ENCODE measurements around the gene AGR2.

AGR2 gene

GRCh38 chr7:16794986-16795385 lies 9.8 kb downstream of the AGR2 start:
- in situ Hi-C loops (cut with MboI; ENCODE audit: low sequenced_read_pairs, unreplicated experiment), result no loop called here
- DNase-seq (ENCODE audit: low spot score), result no peak
- TF ChIP-seq, protein P1, sequence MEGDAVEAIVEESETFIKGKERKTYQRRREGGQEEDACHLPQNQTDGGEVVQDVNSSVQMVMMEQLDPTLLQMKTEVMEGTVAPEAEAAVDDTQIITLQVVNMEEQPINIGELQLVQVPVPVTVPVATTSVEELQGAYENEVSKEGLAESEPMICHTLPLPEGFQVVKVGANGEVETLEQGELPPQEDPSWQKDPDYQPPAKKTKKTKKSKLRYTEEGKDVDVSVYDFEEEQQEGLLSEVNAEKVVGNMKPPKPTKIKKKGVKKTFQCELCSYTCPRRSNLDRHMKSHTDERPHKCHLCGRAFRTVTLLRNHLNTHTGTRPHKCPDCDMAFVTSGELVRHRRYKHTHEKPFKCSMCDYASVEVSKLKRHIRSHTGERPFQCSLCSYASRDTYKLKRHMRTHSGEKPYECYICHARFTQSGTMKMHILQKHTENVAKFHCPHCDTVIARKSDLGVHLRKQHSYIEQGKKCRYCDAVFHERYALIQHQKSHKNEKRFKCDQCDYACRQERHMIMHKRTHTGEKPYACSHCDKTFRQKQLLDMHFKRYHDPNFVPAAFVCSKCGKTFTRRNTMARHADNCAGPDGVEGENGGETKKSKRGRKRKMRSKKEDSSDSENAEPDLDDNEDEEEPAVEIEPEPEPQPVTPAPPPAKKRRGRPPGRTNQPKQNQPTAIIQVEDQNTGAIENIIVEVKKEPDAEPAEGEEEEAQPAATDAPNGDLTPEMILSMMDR (IDR thresholded peaks at IDR 0.05; ENCODE audit: borderline replicate concordance, control extremely low read depth, extremely low read depth, insufficient read depth, missing control alignments), result no peak

DNA sequence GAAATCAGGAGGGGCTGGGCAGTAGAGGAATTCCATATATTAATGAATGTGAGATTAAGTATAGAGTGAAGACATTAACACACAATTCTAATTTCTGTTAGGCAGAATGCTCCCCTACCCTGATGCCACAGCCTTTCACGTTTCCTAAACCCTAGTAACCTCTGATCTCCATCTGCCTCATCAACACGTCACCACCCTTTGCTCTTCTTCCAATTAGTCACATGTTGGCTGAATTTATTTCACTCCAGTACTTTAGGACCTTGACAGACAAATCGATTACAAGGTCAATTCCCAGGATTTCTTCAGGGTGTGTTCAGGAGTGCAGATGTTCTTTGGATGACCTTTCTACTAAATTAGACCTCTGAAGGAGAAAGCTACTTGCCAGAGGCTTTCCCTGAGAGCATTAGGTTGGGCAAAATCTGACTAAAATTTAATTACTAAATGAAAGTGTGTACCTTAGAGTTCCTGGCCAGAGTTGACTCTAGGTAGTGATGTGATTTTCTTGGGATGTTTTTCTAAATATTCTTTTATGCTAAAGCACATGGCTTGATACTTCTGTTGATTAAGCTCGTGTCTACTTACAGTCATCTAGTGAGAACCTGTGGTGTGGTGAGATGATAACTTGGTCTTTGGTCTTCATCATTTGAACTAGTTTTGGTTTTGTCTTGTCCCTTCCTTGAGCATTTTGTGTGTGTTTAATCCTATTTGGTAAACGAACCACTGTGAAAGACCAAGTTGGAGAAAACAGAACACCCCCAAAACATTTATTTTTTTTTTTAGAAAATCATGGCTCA lies 12.7 kb downstream of the AGR2 start:
- DNase-seq (ENCODE audit: low spot score), result no peak
- in situ Hi-C loops (cut with MboI; ENCODE audit: low sequenced_read_pairs, unreplicated experiment), result no loop called here
- TF ChIP-seq, protein P1 (IDR thresholded peaks at IDR 0.05; ENCODE audit: borderline replicate concordance, control extremely low read depth, extremely low read depth, insufficient read depth, missing control alignments), result no peak

DNA sequence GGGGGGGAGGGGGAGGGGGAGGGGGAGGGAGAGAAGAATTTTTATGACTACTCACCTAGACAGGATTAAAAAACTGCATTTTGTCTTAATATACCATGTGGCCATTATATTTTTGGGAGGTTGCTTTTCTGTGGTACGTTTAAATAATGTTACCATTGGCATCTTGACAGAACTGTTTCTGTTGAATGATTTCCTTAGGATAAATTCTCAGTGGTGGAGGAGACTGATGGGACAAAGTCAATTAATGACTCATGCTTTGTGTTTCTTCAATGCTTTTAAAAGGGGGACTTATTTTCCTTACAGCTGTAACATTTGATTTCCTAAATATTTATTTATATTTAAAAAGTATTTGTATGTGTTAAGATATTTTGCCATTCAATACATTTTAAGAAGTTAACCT lies 13.7 kb downstream of the AGR2 start:
- no peak for DNase-seq (ENCODE audit: low spot score)
- TF ChIP-seq, protein P1 (IDR thresholded peaks at IDR 0.05; ENCODE audit: borderline replicate concordance, control extremely low read depth, extremely low read depth, insufficient read depth, missing control alignments), result no peak
- in situ Hi-C loops (cut with MboI; ENCODE audit: low sequenced_read_pairs, unreplicated experiment), result no loop called here

DNA sequence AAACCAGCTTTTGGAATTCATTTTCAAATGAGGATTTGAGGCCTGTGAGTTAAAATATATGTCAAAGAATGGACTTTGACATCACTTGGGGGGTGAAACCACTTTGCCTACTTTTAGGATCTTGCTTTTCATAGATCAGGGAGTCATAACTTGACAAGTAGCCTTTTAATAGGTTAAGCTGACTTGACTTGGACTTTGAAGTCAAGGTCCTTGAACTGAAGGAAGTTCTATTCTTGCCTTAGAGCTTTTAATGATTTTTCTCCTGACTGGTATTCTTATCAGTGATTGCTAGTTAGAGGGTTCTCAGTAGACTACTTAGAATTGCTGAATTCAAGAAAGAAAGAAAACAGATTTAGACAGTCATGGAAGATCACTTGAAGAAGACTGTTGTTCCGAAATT lies 17.7 kb downstream of the AGR2 start:
- TF ChIP-seq, protein P1 (IDR thresholded peaks at IDR 0.05; ENCODE audit: borderline replicate concordance, control extremely low read depth, extremely low read depth, insufficient read depth, missing control alignments), result no peak
- in situ Hi-C loops (cut with MboI; ENCODE audit: low sequenced_read_pairs, unreplicated experiment), result no loop called here

GRCh38 chr7:16786257-16786656 lies 18.5 kb downstream of the AGR2 start:
- in situ Hi-C loops (cut with MboI; ENCODE audit: low sequenced_read_pairs, unreplicated experiment), result no loop called here
- TF ChIP-seq, protein P1 (IDR thresholded peaks at IDR 0.05; ENCODE audit: borderline replicate concordance, control extremely low read depth, extremely low read depth, insufficient read depth, missing control alignments), result no peak
- DNase-seq (ENCODE audit: low spot score), result no peak

More for the DNA sequence above, 17.7 kb downstream of the AGR2 start:
- no peak for DNase-seq (ENCODE audit: low spot score)

- in situ Hi-C loops (cut with MboI; ENCODE audit: low sequenced_read_pairs, unreplicated experiment), result no loop called here
- TF ChIP-seq, protein P1 (IDR thresholded peaks at IDR 0.05; ENCODE audit: borderline replicate concordance, control extremely low read depth, extremely low read depth, insufficient read depth, missing control alignments), result no peak
- DNase-seq (ENCODE audit: low spot score), result no peak
Measured at GRCh38 chr7:16785846-16786245, 19.0 kb downstream of the AGR2 start.
